Dendritic cell treated with granulocyte-macrophage colony-stimulating factor and Interleukin-4, amounts not matched to agents 40 ng/mL and 50 ng/mL, for 4 days (primary cell): ENCODE results near the gene IGLL5.
"Not testable (repeated sequence)": the region's sequence is repeated elsewhere in the genome, so short reads cannot be mapped to it uniquely, and the experiment has no call there.

Experiments used
- H3K27ac Mint-ChIP-seq: one replicate; pipeline ENCODE4 v1.8.0; 2022; ENCODE audit warnings: mild to moderate bottlenecking, mixed read lengths
- H3K27me3 Mint-ChIP-seq: one replicate; pipeline ENCODE4 v1.8.0; 2022; ENCODE audit warnings: mild to moderate bottlenecking, mixed read lengths
- H3K36me3 Mint-ChIP-seq: one replicate; pipeline ENCODE4 v1.8.0; 2022; ENCODE audit warnings: low read depth, mixed read lengths
- H3K4me1 Mint-ChIP-seq: one replicate; pipeline ENCODE4 v1.8.0; 2022; ENCODE audit warnings: low read depth, mixed read lengths
- H3K4me3 Mint-ChIP-seq: one replicate; pipeline ENCODE4 v1.8.0; 2022; ENCODE audit warnings: mild to moderate bottlenecking, moderate library complexity, mixed read lengths
- H3K9me3 Mint-ChIP-seq: one replicate; pipeline ENCODE4 v1.8.0; 2022; ENCODE audit warnings: mixed read lengths
- intact Hi-C: fragments of 100-400 bp; cut with micrococcal nuclease; formaldehyde crosslinking; loops from one replicate; pipeline ENCODE4 v1.15.0; 2022

Gene IGLL5

DNA sequence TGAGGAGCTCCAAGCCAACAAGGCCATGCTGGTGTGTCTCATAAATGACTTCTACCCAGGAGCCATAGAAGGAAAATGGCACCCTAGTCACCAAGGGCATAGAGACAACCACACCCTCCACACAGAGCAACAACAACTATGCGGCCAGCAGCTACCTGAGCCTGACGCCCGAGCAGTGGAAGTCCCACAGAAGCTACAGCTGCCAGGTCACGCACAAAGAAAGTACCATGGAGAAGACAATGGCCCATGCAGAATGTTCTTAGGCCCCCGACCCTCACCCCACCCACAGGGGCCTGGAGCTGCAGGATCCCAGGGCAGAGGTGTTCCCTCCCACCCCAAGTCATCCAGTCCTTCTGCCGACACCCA, 28.0 kb downstream of the IGLL5 start:
- Mint-ChIP-seq H3K27ac (no peak overlapping the region), H3K4me1 (peaks cover 21% of the 10 kb centered on the region), H3K27me3 (peaks cover 14% of the 10 kb centered on the region), H3K9me3 (no peaks in the 10 kb centered on the region), H3K36me3 (no peaks in the 10 kb centered on the region), H3K4me3 (no peak overlapping the region)
- intact Hi-C loops = no loop called here

DNA sequence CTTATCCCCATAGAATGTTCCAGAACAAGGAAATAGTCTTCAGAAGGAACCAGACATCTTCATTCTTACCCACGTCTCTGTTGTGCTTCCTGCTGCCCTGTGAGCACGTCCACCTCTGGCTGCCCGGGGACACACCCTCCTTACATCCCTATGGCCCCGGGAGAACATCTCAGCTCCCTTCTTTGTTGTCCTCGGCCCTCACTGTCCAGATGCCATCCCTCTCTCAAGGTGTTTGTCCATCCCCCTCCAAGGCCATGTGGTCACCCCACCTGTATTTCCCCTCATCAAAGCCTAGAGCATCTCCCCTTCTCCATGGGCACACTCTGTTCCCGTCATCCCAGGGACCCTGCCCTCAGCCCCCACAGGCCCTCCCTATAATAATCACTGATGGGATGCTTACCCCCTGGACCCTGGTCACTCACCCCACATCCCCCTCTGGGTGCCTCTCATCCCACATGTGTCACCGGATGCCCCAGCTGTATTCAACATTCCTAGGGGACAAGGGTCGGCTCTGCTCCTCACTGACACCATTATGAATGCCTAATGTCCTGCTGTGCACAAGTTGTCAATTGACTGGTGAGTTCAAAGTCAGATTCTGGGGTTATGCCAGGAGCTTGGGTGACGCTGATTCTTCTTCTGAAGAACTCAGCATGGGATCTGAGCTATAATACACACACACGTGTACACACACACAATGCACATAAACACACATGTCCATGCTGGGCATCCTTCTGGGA, 28.8 kb downstream of the IGLL5 start:
- intact Hi-C loops = no loop called here
- H3K27me3 Mint-ChIP-seq = peaks cover 13% of the 10 kb centered on the region
- H3K4me3 Mint-ChIP-seq = no peak overlapping the region
- H3K9me3 Mint-ChIP-seq = no peaks in the 10 kb centered on the region
- peaks cover 21% of the 10 kb centered on the region for H3K4me1 Mint-ChIP-seq
- H3K36me3 Mint-ChIP-seq = no peaks in the 10 kb centered on the region
- no peak overlapping the region for H3K27ac Mint-ChIP-seq

DNA sequence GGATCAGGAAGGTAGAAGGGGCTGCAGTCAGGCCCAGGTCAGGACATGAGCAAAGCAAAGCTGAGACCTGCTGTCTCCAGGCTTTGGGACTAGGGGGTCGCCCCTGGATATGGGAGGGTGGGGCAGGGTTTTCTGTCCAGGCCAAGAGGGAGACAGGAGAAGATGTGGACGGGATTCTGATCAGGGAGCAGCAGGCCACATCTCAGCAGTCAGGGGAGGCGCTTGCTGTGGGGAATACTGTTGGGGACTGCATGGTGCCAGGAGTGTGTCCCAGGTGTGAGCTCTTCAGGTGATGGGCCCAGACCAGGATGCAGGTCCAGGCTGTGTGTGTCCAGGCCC, 29.3 kb downstream of the IGLL5 start:
- no peaks in the 10 kb centered on the region for H3K36me3 Mint-ChIP-seq
- peaks cover 21% of the 10 kb centered on the region for H3K4me1 Mint-ChIP-seq
- H3K27me3 Mint-ChIP-seq = peaks cover 11% of the 10 kb centered on the region
- H3K27ac Mint-ChIP-seq = no peak overlapping the region
- H3K4me3 Mint-ChIP-seq = no peak overlapping the region
- intact Hi-C loops = no loop called here
- no peaks in the 10 kb centered on the region for H3K9me3 Mint-ChIP-seq

DNA sequence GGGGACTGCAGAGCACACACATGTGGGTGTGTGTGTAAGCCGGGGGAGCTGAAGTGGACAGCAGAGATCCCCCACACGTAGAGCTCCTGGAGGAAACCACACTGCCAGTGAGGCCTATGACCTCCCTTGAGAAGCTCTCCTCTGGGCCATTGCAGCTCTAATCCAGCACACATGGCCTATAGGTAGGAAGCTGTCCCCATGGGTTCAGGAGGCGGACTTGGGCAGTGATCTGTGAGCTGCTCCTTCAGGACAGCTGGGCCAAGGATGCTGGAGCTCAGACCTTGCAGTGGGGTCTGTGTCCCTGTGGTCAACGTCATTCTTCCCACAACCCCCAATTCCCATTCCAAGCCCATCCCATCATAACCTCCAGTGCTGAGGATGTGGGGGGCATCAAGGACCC, 29.8 kb downstream of the IGLL5 start:
- no peak overlapping the region for H3K27ac Mint-ChIP-seq
- H3K9me3 Mint-ChIP-seq = no peaks in the 10 kb centered on the region
- no peaks in the 10 kb centered on the region for H3K36me3 Mint-ChIP-seq
- intact Hi-C loops = no loop called here
- H3K4me1 Mint-ChIP-seq = peaks cover 21% of the 10 kb centered on the region
- peaks cover 11% of the 10 kb centered on the region for H3K27me3 Mint-ChIP-seq
- H3K4me3 Mint-ChIP-seq = no peak overlapping the region

DNA sequence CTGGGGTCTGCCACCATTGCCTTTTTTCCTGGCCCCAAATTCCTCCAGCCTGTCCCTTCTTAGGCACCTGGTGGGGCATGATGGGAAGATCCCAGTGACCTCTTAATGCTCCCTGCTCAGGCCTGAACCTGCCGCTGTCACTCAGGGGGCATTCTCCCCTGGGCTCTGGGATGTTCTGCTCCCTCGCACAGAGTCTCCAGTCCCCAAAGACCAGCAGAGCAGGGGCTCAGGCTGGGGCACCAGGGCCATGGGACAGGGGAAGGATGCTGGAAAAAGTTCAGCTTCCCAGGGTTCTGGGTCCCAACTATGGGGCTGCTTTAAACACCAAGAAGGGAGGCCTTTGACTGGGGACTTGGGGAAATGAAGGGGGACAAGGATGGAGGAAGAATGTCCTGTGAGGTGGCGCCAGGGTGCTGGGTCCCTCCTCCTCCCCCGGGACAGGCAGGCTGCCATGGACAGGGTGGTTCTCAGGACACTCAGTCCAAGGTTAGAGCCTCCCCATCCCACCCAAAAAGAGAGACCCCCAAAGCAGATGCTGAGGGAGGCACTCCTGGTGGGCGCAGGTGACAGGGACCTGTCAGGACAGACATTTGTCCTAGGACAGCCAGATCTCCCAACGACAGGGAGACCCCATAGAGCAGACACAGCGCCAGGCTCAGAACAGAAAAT, 30.8 kb downstream of the IGLL5 start:
- H3K27ac Mint-ChIP-seq = peak overlapping the region; percentile 5
- intact Hi-C loops = no loop called here
- no peak overlapping the region for H3K4me3 Mint-ChIP-seq
- peaks cover 21% of the 10 kb centered on the region for H3K4me1 Mint-ChIP-seq
- H3K36me3 Mint-ChIP-seq = no peaks in the 10 kb centered on the region
- H3K27me3 Mint-ChIP-seq = peaks cover 11% of the 10 kb centered on the region
- no peaks in the 10 kb centered on the region for H3K9me3 Mint-ChIP-seq

DNA sequence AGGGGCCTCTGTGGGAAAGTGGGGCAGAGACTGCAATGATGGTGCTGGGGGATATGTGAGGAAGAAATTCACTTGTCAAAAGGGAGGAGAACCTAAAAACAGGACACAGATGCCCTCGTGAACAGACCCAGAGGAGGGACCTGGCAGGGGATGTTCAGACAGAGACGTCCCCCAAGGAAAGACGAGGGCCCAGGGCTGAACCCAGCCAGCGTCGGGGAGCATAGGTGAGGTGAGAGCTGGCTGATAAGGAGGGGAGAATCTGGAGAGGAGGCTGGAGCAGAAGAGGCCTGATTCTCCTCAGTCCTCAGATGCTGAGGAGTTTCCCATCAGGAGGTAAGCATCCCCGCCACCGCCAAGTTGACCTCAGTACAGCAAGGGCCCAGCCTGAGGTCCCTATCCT, 31.4 kb downstream of the IGLL5 start:
- intact Hi-C loops = no loop called here
- Mint-ChIP-seq H3K27me3 (peaks cover 11% of the 10 kb centered on the region), H3K36me3 (no peaks in the 10 kb centered on the region), H3K9me3 (no peaks in the 10 kb centered on the region), H3K27ac (peak overlapping the region; percentile 5), H3K4me3 (no peak overlapping the region), H3K4me1 (peaks cover 17% of the 10 kb centered on the region)

DNA sequence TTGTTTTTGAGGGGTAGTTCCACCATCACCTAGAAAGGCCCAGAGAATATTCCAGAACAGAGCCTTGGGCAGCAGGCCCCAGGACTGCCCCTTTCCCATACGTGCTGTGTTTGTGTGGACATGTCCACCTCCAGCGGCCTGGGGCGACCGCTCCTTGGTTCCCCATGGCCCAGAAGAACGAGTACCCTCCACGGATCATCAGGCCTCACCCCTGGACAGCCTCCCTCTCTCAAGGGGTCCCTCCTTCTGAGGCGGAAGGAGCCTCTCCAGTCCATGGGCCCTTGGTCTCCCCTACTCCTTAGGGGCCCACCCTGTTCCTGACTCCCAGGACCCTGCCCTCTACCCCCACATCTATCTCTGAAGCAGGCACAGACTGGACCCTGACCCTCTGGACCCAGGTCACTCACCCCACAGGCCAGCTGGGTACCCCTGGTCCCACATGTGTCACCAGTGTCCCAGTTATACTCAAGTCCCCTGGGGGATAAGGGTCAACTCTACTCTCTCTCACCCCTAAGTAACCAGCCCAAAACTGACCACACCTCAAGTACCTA, 32.6 kb downstream of the IGLL5 start:
- intact Hi-C loops = no loop called here
- no peaks in the 10 kb centered on the region for H3K36me3 Mint-ChIP-seq
- no peaks in the 10 kb centered on the region for H3K9me3 Mint-ChIP-seq
- no peak overlapping the region for H3K4me3 Mint-ChIP-seq
- no peak overlapping the region for H3K27ac Mint-ChIP-seq
- peaks cover 16% of the 10 kb centered on the region for H3K4me1 Mint-ChIP-seq
- H3K27me3 Mint-ChIP-seq = peaks cover 9% of the 10 kb centered on the region

DNA sequence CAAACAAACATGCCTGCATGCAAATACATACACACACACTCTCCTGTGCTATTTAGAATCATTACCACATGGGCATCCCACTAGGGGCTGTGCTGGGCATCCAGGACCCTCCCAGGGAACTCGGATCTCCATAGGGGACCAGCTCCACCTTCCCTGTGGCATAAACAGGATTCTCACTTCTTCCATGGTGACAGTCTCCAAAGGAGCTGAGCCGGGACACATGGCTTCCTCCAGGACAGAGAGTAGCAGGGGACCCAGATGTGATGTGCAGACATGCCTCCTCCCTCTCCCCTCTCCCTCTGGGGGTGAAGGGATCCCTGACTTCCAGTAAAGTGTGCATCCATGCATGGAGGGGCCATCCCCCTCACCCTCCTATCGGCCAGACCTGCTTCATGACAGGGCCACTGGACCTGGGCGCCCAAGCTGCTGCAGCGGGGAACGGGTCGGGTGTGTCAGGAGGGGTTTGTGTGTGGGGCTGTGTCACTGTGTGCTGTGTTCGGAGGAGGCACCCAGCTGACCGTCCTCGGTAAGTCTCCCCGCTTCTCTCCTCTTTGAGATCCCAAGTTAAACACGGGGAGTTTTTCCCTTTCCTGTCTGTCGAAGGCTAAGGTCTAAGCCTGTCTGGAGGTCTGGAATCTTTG, 33.4 kb downstream of the IGLL5 start:
- H3K27ac Mint-ChIP-seq = no peak overlapping the region

DNA sequence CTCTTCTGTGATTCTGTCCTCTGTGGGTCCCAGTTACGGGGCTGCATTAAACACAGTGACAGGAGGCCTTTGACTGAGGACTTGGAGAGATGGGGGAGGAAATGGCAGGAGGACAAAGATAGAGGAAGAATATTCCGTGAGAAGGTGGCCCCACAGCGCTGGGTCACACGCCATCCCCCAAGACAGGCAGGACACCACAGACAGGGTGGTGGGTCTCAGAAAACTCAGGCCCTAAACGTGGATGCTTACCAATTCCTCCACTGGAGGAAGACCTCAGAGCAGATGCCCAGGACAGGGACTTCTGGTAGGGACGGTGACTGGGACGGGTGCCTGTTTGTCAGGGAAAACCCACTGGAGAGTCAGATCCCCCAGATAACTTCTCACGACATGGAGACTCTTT, 34.0 kb downstream of the IGLL5 start:
- no peak overlapping the region for H3K4me3 Mint-ChIP-seq
- intact Hi-C loops = no loop called here
- H3K27ac Mint-ChIP-seq = no peak overlapping the region
- no peaks in the 10 kb centered on the region for H3K36me3 Mint-ChIP-seq
- H3K4me1 Mint-ChIP-seq = peaks cover 14% of the 10 kb centered on the region
- H3K27me3 Mint-ChIP-seq = peaks cover 12% of the 10 kb centered on the region
- H3K9me3 Mint-ChIP-seq = no peaks in the 10 kb centered on the region

More for the DNA sequence above, 33.4 kb downstream of the IGLL5 start:
- H3K27me3 Mint-ChIP-seq = peaks cover 11% of the 10 kb centered on the region
- no peaks in the 10 kb centered on the region for H3K36me3 Mint-ChIP-seq
- H3K9me3 Mint-ChIP-seq = no peaks in the 10 kb centered on the region
- H3K4me3 Mint-ChIP-seq = no peak overlapping the region
- H3K4me1 Mint-ChIP-seq = peaks cover 13% of the 10 kb centered on the region
- intact Hi-C loops = no loop called here

DNA sequence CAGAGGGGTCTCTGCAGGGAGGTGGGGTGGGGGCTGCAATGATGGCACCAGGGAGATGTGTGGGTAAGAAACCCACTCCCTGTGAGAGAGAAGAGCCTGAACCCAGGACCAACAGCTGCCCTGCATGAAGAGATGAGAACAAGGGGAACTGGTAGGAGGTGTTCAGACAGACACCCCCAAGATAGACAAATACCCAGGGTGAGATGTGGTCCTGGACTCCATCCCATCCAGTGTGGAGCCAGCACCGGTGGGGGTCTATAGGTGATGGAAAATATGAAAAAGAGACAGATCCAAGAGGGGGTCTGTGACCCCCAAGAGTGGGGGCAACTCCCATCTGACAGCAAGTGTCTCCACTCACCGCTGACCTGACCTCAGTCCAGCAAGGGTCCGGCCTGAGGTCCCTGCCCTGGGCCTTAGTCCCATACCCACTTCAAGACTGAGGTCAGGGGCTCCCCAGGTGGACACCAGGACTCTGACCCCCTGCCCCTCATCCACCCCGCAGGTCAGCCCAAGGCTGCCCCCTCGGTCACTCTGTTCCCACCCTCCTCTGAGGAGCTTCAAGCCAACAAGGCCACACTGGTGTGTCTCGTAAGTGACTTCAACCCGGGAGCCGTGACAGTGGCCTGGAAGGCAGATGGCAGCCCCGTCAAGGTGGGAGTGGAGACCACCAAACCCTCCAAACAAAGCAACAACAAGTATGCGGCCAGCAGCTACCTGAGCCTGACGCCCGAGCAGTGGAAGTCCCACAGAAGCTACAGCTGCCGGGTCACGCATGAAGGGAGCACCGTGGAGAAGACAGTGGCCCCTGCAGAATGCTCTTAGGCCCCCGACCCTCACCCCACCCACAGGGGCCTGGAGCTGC, 34.7 kb downstream of the IGLL5 start:
- H3K4me3 Mint-ChIP-seq = not testable (repeated sequence)
- peak overlapping the region; percentile 56 for H3K27ac Mint-ChIP-seq
- peaks cover 21% of the 10 kb centered on the region for H3K4me1 Mint-ChIP-seq

DNA sequence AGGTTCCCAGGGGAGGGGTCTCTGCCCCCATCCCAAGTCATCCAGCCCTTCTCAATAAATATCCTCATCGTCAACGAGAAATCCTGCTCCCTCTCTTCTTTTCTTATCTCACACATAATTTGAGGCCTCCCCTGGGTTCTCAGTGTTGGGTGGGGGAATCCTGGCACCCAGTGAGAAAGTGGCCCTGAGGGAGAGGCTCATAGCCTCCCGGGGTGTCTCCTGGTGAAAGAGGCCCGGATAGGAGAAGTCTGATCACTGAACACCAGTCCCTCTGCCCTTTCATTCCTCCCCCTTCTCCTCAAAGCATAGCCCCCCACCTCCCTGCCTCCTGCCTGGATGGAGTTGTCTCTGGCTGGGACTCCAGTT, 35.3 kb downstream of the IGLL5 start:
- H3K4me3 Mint-ChIP-seq = no peak overlapping the region
- H3K36me3 Mint-ChIP-seq = no peaks in the 10 kb centered on the region
- no peaks in the 10 kb centered on the region for H3K9me3 Mint-ChIP-seq
- H3K4me1 Mint-ChIP-seq = peaks cover 27% of the 10 kb centered on the region
- peak overlapping the region; percentile 56 for H3K27ac Mint-ChIP-seq
- intact Hi-C loops = no loop called here
- peaks cover 10% of the 10 kb centered on the region for H3K27me3 Mint-ChIP-seq

More for the DNA sequence above, 34.7 kb downstream of the IGLL5 start:
- intact Hi-C loops, H3K9me3 Mint-ChIP-seq, H3K36me3 Mint-ChIP-seq: not testable (repeated sequence)
- peaks cover 12% of the 10 kb centered on the region for H3K27me3 Mint-ChIP-seq

DNA sequence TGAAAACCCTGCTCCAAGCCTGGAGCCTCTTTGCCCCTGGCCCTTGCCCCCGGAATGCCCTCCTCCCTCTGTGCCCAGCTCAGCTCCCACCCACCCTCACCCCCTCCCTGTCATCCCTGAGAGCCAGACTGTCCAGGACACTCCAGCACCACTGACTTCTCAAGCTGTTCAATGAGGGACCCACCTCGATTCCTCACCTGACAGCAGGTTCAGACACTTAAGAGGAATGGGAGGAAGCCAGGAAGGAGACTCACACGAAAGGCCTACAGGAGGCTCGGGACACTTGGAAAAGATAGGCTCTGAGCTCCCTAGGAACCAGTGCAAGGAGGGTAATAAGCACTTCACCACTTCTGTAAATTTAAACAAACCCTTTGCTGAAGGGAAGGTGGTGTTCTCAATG, 35.8 kb downstream of the IGLL5 start:
- peaks cover 32% of the 10 kb centered on the region for H3K4me1 Mint-ChIP-seq
- H3K27ac Mint-ChIP-seq = peak overlapping the region; percentile 56
- H3K9me3 Mint-ChIP-seq = no peaks in the 10 kb centered on the region
- H3K27me3 Mint-ChIP-seq = peaks cover 9% of the 10 kb centered on the region
- H3K36me3 Mint-ChIP-seq = no peaks in the 10 kb centered on the region
- no peak overlapping the region for H3K4me3 Mint-ChIP-seq
- intact Hi-C loops = no loop called here

DNA sequence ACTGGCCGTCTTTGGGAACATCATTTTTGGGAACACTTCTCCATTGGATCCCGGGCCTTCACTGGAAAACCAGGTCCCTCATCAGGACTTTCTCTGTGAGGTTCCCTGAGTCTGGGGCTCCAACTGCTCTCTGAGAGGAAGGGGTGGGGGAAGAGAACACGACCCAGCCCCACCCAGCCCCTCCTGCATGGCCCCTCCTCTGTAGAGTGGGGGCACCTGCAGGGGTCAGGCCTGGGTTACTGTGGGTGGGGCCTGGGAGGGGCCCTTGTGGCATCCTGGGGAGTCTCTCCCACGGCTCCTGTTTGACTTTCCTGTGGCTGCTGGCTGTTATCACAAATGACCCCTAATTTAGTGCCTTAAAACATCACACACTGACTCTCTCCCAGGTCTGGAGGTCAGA, 36.3 kb downstream of the IGLL5 start:
- H3K27me3 Mint-ChIP-seq = peaks cover 8% of the 10 kb centered on the region
- H3K4me3 Mint-ChIP-seq = no peak overlapping the region
- H3K27ac Mint-ChIP-seq = peak overlapping the region; percentile 55
- peaks cover 37% of the 10 kb centered on the region for H3K4me1 Mint-ChIP-seq
- no peaks in the 10 kb centered on the region for H3K36me3 Mint-ChIP-seq
- intact Hi-C loops = no loop called here
- H3K9me3 Mint-ChIP-seq = no peaks in the 10 kb centered on the region
